Erythroblast (primary cell): Measurements from ENCODE around the gene ARHGAP40.

Experiments used
- GATA1 ChIP-seq: IDR thresholded peaks from 2 replicates; pipeline ENCODE4 v1.6.1; 2011; ENCODE audit warnings: low read depth, mild to moderate bottlenecking, control low read depth, low read length, moderate library complexity
- POLR2A ChIP-seq: IDR thresholded peaks from 2 replicates; pipeline ENCODE4 v1.6.1; 2011; ENCODE audit warnings: mild to moderate bottlenecking, low read length

GRCh38 chr20:38680500-38681306 is 79.1 kb downstream of the ARHGAP40 start:
- TF ChIP-seq POLR2A (no peak), GATA1 (no peak)
